Measurements from ENCODE around the gene GATAD2B.
"Not testable (repeated sequence)": the region's sequence is repeated elsewhere in the genome, so short reads cannot be mapped to it uniquely, and the experiment has no call there.

Gene GATAD2B

DNA sequence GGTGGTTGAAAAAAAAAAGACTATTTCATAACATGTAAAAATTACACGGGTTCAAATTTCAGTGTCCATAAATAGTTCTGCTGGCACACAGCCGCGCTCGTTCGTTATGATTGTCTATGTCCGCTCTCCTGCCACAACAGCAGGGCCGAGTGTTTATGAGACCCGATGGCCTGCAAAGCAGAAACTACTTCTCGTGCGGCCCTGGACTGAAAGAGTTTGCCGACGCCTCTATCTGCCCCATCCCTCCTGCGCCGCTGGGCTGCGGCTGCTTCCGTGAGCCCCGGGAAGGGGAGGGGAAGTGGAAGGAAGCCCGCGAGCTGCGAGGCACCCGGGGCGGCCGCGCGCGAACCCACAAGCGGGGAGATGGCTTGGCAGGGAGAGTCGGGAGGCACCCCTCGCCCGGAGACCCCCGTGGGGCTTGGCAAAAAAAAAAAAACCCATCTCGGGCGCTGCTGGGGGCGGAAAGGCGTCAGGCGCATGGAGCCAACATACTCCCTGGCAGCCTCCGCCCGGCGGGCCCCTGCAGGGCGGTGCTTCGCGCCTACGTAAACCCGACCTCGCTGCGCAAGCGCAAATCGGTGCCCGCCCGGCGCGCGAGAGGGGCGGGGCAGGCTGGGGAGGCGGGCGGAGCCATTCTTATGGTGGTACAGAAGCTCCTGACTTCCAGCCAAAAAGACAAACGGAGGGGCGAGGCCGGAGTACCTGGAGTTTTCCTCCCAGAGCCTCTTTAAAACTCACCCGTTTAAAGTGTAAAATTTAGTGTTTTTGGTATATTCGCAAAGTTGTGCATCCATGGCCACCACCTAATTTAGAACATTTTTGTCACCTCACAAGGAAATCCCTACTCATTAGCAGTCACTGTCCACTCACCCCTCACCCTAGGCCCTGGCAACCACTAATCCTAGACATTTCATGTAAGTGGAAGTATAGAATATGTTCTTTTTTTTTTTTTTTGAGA is 139.3 kb downstream of the GATAD2B start:
- DNase-seq = peak in 57 of 58 donors; percentile 53 to 93 (median 85)

DNA sequence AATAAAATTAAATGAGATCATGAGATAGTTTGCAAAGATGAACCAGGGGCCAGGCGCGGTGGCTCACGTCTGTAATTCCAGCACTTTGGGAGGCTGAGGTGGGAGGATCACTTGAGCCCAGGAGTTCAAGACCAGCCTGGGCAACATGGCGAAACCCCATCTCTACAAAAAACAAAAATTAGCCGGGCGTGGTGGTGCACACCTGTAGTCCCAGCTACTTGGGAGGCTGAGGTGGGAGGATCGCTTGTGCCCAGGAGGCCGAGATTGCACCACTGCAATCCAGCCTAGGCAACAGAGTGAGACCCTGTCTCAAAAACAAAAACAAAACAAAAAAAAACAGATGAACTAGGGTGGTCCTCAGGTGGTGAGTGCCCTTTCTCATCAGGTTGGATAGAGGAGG is 140.1 kb downstream of the GATAD2B start:
- DNase-seq = not testable (repeated sequence)

GRCh38 chr1:153780551-153780950 is 142.2 kb downstream of the GATAD2B start:
- no peak for DNase-seq

DNA sequence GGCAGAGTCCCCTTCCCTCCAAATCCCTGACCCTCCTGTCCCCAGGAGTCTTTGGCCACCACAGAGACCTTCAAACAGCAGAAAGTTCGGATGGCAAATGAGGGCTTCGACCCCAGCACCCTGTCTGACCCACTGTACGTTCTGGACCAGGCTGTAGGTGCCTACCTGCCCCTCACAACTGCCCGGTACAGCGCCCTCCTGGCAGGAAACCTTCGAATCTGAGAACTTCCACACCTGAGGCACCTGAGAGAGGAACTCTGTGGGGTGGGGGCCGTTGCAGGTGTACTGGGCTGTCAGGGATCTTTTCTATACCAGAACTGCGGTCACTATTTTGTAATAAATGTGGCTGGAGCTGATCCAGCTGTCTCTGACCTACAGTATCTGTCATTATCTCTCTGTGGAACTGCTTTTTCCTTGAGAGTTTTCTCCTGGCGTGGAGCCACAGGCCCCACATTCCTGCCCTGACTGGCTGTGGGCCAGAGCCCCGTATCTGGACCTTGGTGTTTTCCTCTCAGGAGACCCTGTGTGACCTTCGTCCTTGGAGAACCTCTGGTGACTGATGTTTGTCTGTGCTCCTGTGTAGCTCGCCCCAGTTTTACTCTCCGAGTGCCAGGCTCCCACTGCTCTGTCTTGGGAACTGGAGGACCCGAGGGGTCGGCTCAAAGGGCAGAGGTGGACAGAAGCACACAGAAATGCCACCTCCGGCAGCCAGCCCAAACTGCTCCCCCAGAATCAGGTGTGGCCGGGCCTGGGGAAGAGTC is 142.8 kb downstream of the GATAD2B start:
- DNase-seq = no peak

- no peak for DNase-seq
These were observed 143.8 kb downstream of the GATAD2B start for GRCh38 chr1:153778824-153779519.

- DNase-seq = no peak
These were observed 144.5 kb downstream of the GATAD2B start for GRCh38 chr1:153778051-153778823.

DNA sequence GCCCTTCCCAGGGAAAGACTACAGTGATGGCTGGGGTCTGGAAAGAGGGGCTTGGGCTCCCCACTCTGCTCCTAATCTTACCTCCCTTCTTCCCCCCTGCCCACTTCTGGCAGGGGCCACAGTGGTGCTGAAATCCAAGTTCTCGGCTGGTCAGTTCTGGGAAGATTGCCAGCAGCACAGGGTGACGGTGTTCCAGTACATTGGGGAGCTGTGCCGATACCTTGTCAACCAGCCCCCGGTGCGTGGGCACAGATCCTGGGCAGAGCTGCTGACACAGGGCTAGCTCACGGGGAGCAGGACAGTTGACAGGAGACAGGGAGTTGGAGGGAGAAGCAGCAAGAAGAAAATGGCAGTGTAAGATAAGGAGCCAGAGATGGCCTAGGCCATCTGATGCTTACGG is 145.1 kb downstream of the GATAD2B start:
- DNase-seq = peak in 31 of 58 donors; percentile 6 to 58 (median 38)

GRCh38 chr1:153776845-153777370 is 145.9 kb downstream of the GATAD2B start:
- DNase-seq = no peak

DNA sequence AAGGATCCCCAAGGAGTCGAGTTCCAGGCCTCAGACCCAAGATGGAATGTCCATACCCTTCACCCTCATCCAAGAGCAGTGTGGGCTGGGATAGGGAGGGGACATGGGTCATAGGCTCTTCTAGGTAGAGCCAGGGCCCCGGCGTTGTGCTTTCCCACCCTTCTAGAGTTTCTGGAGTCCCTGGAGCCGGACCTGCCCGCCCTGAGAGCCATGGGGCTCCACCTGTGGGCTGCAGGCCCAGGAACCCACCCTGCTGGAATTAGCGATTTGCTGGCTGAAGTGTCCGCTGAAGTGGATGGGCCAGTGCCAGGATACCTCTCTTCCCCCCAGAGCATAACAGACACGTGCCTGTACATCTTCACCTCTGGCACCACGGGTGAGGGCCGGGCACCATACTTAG is 146.4 kb downstream of the GATAD2B start:
- DNase-seq = no peak

DNA sequence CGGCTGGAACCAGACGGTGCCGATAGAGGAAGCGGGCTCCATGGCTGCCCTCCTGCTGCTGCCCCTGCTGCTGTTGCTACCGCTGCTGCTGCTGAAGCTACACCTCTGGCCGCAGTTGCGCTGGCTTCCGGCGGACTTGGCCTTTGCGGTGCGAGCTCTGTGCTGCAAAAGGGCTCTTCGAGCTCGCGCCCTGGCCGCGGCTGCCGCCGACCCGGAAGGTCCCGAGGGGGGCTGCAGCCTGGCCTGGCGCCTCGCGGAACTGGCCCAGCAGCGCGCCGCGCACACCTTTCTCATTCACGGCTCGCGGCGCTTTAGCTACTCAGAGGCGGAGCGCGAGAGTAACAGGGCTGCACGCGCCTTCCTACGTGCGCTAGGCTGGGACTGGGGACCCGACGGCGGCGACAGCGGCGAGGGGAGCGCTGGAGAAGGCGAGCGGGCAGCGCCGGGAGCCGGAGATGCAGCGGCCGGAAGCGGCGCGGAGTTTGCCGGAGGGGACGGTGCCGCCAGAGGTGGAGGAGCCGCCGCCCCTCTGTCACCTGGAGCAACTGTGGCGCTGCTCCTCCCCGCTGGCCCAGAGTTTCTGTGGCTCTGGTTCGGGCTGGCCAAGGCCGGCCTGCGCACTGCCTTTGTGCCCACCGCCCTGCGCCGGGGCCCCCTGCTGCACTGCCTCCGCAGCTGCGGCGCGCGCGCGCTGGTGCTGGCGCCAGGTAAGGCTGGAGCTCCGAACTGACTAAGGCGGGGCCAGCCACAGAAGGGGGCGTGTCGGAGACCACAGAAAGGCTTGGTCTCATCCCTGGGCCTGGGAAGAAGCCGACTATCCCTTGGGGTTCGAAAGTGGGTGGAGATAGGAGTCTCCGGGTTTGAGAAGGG is 147.1 kb downstream of the GATAD2B start:
- DNase-seq = peak in 15 of 58 donors; percentile 17 to 67 (median 41)

DNA sequence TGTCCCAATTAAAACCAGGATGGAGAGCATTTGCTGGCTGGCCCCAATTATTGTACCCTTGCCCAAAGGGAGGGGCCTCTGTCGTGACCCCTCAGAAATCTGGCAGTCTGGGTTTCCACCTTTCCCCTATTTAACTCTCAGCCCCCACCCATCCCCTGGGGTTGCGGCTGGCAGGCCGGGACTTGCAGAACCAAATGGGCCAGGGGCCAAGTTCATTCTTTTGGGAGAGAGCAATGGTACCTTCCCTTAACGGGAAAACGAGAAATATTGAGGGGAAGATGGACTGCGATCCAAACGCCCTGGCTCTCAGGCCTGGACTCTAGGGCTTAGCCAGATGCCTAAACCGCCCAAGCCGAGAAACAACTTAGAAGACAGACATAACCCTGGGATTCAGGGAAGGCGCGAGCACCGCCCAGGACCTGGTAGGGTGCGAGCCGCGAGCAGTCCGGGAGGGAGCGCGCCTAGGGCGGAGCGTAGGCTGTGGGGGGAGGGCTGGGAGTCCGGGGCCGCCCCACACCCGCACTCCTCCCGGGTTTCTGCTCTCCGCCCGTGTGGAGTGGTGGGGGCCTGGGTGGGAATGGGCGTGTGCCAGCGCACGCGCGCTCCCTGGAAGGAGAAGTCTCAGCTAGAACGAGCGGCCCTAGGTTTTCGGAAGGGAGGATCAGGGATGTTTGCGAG is 147.9 kb downstream of the GATAD2B start, which contains the start of gene SLC27A3:
Gene SLC27A3 (plus strand): TSS at position 628 of the 678 bp plus-strand sequence. CDS start 91 bp downstream, outside the sequence.
- DNase-seq = peak in 51 of 58 donors; percentile 16 to 77 (median 54)

DNA sequence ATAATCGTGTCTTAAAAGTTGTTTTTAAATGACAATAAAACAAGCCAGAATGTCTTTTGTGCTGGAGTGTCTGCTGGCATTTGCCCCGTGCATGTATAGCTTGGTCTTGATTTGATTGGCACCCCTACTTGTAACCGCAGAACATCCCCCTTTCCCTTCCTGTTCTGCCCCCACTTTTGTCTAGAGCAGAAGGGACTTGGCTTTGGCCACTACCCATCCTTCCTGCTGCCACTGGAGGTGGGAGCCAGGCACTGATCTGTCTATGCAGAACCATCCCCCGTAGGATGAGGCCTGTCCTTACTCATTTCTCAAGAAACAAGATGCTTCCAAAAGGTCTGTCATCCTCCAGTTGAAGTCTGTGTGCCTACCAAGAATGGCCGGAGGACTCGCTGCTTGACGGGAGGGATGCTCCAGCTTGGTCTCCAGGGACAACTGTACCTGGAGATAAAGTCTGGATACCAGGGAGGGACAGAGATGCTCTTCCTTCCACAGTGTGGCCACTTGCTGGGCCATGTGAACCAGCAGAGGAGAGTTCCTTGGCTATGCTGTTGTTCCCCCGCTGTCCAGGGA is 148.7 kb downstream of the GATAD2B start:
- peak in 1 of 58 donors; percentile 43 for DNase-seq

DNA sequence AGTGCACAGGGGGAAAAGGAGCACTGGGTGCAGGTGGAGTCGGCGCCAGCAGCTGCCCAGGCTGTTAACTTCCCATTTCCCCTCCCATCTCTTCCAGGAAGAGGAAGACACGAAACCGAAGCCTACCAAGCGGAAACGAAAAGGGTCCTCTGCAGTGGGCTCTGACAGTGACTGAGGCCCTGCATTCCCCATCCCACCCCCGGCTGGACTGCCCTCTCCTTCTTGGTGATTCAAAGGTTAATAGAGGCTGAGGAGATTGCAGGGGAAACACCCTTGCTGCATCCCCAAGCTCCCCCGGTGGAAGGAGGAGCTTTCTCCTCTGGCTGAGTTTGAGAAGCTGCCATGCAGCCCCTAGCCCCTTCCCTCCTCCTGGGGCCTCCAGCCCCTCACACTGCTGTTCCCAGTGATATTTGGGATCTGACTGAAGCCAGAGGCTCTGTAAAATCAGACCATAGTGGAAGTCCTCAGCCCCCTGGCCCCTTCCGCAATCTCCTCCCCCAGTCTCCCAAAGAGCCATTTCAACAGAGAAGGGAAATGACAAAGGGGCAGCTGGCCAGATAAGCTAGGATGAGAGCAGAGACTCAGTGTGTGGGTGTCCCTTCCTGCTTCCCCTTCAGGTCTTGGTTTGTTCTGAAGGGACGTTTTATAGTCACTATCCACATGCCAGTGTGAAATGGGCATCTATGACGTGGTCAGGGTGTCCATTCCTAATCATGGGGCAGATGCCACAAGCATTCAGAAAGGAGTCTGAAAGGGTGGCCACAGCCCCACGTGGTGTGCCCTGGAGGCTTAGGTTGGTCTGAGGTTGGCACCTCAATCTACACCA is 149.5 kb downstream of the GATAD2B start:
- peak in 2 of 58 donors; percentile 20 to 28 for DNase-seq

- DNase-seq = peak in 1 of 58 donors; percentile 4
These were observed 150.8 kb downstream of the GATAD2B start for GRCh38 chr1:153771841-153772593.

DNA sequence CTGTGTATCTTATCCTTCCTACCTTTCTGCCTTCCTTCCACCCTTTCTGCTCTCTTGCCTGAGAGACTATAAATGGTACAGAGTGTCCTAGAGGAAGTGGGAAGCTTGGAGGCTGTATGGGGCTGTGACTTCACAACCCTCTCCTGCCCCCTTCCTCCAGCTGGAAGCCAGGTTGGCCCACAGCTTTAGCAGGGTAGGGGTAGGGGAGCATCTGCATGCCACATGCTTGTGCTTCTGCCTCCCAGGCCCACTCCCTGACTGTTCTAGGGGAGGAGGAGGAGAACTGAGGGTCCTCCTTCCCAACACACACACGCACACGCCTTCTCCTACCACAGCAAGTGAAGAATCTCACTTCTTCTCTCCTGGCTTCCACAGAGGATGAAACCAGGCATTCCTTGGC is 151.5 kb downstream of the GATAD2B start:
- DNase-seq = no peak

DNA sequence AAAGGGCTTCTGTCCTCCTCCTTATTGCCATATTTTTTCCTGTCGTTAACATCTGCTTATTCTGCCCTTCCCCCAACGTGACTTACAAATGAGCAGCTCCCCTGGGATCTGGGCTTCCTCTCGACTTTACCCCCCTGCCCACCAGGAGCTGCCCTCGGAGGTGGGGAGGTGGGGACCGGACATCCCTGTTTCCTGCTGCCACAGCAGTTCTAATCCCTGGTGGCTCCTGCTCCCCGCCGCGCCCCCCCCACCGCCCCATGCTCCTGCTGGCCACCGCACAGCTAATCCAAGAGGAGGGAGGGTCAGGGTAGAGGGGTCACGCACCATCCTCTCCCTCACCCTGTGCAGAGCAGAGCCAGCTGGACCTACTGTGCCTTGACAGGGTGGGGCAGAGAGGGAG is 152.0 kb downstream of the GATAD2B start:
- no peak for DNase-seq

GRCh38 chr1:153769221-153769620 is 153.6 kb downstream of the GATAD2B start:
- no peak for DNase-seq

Data from anterior cingulate cortex (tissue), 58 donors.